GM21360 (cell line): Measurements from ENCODE around the gene SIAH3.
"Not testable (repeated sequence)": the region's sequence is repeated elsewhere in the genome, so short reads cannot be mapped to it uniquely, and the experiment has no call there.

Experiments
- ATAC-seq: cut with Tn5 transposase; IDR thresholded peaks from one replicate; pipeline ENCODE4 v1.9.1; 2021; ENCODE audit warnings: mild to moderate bottlenecking, moderate library complexity; ENCODE audit not compliant: unreplicated experiment

SIAH3 gene

GRCh38 chr13:45783346-45784043 lies 68.1 kb downstream of the SIAH3 start:
- no peak for ATAC-seq

- no peak for ATAC-seq
Observed at GRCh38 chr13:45782327-45783045, 69.1 kb downstream of the SIAH3 start.

DNA sequence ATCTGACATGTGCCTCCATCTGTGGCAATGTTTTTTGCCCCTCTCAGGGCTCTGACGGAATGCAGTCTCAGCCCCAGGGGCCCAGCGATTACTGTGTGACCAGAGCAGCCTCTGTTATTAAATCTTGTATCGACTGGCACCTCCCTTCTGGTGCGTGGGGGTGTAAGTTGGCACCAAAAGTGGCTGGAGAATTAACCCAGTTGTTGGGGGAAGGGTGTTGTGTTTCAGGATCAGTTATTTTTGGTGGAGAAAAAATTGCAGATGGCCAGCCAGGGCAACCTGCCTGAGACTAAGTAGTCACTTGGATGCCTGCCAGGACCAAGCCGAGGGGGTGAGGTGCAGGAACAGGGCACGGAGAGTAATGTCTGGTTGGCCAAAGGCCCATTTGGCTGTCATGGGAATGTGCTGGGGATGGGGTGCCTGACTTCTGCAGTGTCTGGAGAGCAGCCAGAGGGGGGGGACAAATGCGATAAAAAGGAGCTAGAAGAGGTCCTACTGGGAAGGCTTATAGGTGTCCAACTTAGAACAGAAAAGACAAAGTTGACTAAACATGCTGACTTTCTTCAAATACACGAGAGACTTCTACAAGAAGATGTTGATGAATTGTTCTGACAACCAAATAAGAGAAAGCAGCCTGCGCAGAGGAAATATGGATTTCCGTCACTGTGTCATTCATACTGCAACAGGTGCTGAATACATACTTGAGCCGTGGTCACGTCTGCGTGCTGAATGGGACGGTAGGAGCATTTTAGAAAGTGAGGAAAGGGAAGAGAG lies 69.8 kb downstream of the SIAH3 start:
- no peak for ATAC-seq

DNA sequence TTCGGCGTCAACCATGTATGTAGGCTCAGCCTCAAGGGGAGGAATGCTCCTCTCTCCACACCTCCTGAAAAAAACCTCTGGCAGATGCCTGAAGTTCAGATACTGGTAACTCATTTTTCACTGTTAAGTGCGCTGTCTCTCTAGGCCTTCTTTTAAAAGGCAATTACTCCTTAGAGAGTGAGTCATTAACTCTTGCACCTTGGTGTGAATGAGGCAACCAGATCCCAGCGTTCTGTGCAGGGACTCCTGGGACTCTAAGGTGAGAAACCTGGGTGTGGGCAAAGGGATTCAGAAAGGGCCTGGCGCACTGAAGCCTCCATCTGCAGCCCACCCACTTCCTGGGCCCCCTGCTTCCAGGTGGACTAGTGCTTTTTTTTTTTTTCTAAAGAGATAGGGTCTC lies 71.7 kb downstream of the SIAH3 start:
- ATAC-seq: no peak

DNA sequence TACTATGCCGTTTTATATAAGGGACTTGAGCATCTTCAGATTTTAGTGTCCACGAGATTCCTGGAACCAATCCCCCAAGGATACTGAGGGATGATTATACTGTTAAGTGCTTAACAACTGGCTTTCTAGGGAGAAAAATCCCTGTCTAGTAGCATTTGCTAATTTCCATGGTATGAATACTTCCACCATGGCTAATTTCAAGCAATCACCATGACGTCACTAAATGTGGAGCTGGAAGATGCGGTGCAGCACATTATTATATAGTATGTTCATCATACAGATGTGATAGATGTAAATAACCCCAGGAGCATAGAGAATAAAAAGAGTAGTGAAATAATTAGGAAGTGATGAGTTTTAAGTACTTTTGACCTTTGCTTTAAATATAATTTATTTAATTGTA lies 72.7 kb downstream of the SIAH3 start:
- ATAC-seq: no peak

- ATAC-seq: no peak
Observed at GRCh38 chr13:45776748-45777147, 74.8 kb downstream of the SIAH3 start.

DNA sequence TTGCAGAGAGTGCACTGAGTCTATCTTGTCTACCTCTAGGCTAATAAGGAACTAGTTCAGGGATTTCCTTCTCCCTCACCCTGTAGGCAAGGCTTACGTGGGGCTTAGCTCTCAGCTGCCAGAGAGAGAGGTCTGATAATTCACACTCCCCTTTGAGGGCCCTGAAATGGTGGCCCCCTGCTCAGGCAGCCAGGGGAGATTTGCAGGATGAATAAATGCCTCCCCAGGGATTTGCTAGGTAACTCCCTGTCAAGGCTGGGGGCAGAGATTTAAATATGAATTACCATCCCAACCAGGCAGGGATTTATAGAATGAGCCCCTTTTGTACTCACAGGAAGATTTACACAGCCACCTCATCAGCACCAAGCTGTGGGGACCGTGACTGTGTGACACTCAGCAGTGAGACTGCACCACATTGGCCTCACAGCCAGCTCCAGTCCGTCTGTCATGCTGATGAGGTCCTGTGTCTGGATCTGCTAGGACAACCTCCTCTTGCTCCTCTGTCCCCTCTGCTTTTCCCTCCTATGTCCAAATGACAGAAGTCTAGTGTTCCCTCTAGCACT lies 76.1 kb downstream of the SIAH3 start:
- ATAC-seq: no peak

GRCh38 chr13:45773944-45774343 lies 77.6 kb downstream of the SIAH3 start:
- no peak for ATAC-seq

- ATAC-seq: no peak
Observed at GRCh38 chr13:45773236-45773635, 78.3 kb downstream of the SIAH3 start.

GRCh38 chr13:45770886-45771285 lies 80.7 kb downstream of the SIAH3 start:
- ATAC-seq: no peak

GRCh38 chr13:45768656-45769479 lies 82.7 kb downstream of the SIAH3 start:
- ATAC-seq: no peak

DNA sequence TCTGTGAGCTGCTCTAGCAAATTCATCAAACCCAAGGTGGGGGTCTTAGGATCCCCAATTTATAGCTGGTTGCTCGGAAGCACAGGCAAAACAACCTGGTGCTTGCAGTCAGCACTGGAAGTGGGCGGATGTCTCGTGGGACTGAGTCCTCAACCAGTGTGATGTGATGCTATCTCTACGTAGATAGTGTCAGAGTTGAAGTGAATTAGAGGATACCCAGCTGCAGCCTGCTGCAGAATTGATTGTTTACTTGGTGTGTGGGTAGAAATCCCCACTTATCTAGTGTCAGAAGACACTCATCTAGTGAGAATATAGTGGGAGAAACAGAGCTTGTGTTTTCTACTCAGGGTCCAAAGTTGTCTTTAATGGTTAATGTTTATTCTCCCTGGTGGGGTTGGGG lies 86.1 kb downstream of the SIAH3 start:
- ATAC-seq: no peak

DNA sequence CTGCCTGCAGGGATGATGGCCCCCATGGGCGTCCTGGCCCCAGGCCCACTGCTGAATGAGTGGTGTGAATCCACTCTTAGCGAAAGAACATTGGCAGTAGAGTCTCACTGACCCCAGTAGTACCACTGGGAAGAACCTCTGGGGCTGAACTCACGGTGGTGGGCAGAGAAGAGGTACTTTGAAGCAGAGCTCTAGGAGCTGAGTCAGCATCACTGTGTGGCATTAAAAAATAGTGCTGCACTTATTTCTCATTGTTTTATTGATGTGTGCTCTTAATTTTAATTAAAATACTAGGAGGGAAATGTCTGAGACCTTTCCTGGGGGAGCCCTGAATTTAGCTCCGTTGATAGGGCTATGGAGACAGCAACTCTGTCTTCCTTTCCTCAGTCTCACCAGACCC lies 88.1 kb downstream of the SIAH3 start:
- ATAC-seq: no peak

GRCh38 chr13:45757589-45757988 lies 94.0 kb downstream of the SIAH3 start:
- ATAC-seq: not testable (repeated sequence)

DNA sequence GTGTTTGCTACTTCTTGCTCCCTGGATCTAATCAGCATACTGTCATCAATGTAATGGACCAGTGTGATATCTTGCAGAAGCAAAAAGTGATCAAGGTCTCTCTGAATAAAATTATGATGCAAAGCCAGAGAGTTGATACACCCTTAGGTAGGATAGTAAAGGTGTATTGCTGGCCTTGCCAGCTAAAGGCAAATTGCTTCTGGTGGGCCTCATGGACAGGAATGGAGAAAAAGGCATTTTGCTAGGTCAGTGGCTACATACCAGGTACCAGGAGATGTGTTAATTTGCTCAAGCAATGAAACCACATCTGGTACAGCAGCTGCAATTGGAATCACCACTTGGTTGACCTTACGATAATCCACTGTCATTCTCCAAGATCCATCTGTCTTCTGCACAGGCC lies 95.1 kb downstream of the SIAH3 start:
- ATAC-seq: not testable (repeated sequence)

DNA sequence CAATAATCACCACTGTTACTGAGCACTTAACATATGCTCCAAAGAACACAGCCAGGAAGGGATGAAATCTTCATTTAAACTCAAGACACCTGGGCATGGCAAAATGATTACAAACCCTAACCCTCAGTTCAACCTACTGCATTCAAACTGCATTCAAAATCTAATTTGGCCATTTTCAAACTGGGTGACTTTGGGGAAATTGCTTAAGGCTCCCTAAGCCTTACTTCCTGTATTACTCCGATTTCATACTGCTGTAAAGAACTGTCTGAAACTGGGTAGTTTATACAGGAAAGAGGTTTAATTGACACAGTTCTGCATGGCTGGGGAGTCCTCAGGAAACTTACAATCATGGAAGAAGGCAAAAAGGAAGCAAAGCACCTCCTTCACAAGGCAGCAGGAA lies 99.0 kb downstream of the SIAH3 start:
- no peak for ATAC-seq

- ATAC-seq: no peak
Observed at GRCh38 chr13:45751885-45752284, 99.7 kb downstream of the SIAH3 start.

GRCh38 chr13:45750566-45750965 lies 101.0 kb downstream of the SIAH3 start:
- ATAC-seq: no peak

- no peak for ATAC-seq
Observed at GRCh38 chr13:45748941-45749759, 102.4 kb downstream of the SIAH3 start.

DNA sequence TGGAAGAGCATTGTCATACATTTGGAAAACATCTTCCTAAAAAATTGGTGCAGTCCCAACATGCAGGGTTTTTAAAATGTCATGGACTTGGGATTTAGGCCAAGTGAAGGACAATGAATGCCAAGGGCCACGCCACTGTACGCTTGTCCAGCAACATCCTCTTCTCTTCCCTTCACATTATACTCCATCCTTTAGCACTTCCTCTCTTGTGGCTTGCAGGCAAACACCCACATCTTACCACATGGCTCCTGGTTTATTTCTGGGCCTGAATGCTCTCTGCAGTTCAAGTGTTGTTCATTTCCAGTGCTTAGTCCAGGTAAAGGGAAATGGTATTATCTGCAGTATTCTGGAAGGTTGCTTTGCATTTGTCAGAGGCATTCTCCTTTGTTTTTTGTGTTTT lies 104.5 kb downstream of the SIAH3 start:
- no peak for ATAC-seq
